Prostate gland (tissue), 2 donors: ENCODE results near the gene PRELP.

Experiments used
- POLR2A ChIP-seq: fragments of 450-650 bp; IDR thresholded peaks from one replicate; pipeline ENCODE4 v1.6.1; 2016; ENCODE audit warnings: antibody characterized with exemption, mild to moderate bottlenecking
- POLR2AphosphoS5 ChIP-seq: sonication (generic); formaldehyde crosslinking; IDR thresholded peaks from one replicate; pipeline ENCODE4 v1.6.1; 2017; ENCODE audit warnings: antibody characterized with exemption
- TF ChIP-seq, protein P1 (sequence below), 4 experiments: fragments of 200-600 bp in 2 of 4; fragments of 450-650 bp in 2 of 4; sonication (generic) in 2 of 4; IDR thresholded peaks; 1 replicate in 3 of 4; 2 replicates in 1 of 4; pipeline ENCODE4 v1.5.1; 2016 to 2019; ENCODE audit warnings: antibody characterized with exemption in 4 of 4, mild to moderate bottlenecking in 2 of 4, moderate library complexity in 2 of 4

DNA sequence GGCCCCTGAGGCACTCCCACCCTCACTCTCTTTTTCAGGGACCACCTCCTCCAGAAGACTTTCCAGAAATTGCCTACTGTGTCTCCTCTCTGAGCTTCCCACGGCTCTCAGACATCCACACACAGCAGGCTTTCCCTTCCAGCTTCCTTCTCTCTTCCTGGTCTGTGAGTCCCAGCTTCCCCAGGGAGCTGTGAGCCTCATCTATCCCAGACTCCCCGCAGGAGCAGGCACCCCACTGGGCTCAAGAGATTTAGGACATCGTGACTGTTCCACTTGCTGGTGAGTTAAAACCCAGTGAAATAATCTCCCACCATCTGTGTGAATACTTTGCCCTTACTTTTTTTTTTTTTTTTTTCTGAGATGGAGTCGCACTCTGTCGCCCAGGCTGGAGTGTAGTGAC, 22.0 kb upstream of the PRELP start:
- TF ChIP-seq, protein P1, sequence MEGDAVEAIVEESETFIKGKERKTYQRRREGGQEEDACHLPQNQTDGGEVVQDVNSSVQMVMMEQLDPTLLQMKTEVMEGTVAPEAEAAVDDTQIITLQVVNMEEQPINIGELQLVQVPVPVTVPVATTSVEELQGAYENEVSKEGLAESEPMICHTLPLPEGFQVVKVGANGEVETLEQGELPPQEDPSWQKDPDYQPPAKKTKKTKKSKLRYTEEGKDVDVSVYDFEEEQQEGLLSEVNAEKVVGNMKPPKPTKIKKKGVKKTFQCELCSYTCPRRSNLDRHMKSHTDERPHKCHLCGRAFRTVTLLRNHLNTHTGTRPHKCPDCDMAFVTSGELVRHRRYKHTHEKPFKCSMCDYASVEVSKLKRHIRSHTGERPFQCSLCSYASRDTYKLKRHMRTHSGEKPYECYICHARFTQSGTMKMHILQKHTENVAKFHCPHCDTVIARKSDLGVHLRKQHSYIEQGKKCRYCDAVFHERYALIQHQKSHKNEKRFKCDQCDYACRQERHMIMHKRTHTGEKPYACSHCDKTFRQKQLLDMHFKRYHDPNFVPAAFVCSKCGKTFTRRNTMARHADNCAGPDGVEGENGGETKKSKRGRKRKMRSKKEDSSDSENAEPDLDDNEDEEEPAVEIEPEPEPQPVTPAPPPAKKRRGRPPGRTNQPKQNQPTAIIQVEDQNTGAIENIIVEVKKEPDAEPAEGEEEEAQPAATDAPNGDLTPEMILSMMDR (IDR thresholded peaks at IDR 0.05), result no peak
- no peak for TF ChIP-seq POLR2A
- no peak for TF ChIP-seq POLR2AphosphoS5
